HG03558 (cell line): Measurements from ENCODE around the gene TOB2.

ENCODE experiments used
- ATAC-seq: cut with Tn5 transposase; IDR thresholded peaks from one replicate; pipeline ENCODE4 v1.9.1; 2021; ENCODE audit warnings: moderate number of reproducible peaks; ENCODE audit not compliant: unreplicated experiment; ENCODE audit errors: extremely low read depth

The TOB2 gene

DNA sequence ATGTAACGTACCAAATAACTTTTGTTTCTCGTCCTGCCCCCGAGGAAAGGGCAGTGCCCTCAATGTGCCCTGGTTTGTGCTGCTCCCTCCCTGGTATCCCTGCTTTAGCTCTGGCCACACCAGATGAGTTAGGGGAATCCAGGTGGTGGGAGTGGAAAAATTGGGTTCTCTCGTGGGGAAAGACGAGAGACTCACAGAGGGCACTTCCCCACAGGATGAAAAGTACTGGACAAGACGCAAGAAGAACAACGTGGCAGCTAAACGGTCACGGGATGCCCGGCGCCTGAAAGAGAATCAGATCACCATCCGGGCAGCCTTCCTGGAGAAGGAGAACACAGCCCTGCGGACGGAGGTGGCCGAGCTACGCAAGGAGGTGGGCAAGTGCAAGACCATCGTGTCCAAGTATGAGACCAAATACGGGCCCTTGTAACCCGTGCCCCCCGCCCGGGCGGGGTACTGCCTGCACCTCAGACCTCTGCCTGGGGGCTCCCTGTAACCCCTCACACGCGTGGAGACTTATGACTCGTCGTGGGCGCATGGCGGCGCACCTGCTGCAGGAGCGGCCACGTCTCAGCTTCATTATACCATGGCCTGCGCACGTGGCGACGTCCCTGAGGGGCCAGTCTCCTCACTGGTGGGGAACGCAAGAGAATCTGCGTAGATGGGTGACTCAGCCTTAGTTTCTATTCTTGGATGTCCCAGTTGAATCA, 50.9 kb downstream of the TOB2 start:
- no peak for ATAC-seq

DNA sequence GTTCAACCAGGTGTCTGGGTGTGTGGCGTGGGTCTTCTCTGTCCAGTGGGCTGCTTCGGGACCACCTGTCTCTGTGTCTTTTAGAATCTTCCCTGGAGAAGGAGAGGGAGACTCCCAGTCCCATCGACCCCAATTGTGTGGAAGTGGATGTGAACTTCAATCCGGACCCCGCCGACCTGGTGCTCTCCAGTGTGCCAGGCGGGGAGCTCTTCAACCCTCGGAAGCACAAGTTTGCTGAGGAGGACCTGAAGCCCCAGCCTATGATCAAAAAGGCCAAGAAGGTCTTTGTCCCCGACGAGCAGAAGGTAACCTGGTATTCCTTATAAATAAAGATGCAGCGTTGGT, 52.6 kb downstream of the TOB2 start:
- ATAC-seq: no peak

DNA sequence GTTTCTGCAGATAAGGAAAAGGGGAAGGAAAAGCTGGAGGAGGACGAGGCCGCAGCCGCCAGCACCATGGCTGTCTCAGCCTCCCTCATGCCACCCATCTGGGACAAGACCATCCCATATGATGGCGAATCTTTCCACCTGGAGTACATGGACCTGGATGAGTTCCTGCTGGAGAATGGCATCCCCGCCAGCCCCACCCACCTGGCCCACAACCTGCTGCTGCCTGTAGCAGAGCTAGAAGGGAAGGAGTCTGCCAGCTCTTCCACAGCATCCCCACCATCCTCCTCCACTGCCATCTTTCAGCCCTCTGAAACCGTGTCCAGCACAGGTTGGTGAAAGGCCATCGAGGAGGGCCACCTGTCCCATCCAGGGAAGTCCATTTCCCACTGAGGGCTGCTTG, 59.3 kb downstream of the TOB2 start:
- no peak for ATAC-seq

DNA sequence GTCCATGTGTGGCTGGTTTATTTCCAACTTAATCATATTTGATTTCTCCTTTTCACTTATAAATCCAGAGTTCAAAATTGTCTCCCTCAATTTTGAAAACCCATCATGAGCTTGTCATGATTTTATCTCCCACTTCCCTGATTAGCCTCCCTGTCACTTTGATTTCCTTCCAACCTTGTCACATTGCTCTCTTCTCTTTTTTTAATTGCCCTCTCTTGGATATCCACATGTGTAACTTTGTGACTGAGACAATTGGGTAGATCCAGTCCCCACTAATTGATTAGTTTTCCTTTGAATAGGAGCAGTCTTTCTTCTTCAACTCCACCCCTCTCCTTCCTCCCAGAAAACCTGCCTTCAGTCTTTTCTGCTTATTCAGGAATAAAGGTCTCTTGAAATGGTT, 62.5 kb downstream of the TOB2 start:
- ATAC-seq: no peak
